Measurements from ENCODE around the gene PARN.

The PARN gene

DNA sequence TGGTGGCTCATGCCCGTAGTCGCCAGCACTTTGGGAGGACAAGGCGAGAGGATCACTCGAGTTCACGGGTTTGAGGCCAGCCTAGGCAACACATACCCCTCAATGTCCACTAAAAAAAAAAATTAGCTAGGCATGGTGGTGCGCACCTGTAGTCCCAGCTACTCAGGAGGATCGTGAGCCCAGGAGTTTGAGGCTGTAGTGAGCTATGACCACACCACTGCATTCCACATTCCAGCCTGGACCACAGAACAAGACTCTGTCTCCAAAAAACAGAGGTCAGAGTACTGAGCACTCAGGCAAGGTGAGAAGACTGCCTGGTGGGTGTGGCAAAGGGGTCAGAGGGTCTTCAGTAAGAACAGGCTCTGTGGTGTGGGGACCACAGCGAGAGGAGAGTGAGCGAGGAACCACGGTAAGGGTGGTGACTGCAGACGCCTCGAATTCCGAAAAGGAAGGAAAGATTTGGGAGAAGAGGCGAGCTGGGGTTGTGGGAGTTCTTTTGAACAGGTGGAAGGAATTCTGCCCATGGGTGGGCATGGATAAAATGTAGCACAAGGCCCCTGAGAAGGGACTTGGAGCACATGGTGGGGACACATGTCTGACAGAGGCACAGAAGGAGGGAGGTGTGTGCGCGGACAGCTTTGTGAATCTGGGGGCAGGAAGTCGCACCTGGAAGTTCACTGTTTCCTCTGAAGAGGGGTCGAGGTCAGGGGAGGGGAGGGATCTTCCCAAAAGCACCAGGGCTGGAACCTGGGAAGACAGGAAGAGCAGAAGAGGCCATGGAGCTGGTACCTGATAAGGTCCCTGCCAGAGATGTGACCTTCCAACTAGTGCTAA is 134.6 kb downstream of the PARN start:
- DNase-seq: no peak

DNA sequence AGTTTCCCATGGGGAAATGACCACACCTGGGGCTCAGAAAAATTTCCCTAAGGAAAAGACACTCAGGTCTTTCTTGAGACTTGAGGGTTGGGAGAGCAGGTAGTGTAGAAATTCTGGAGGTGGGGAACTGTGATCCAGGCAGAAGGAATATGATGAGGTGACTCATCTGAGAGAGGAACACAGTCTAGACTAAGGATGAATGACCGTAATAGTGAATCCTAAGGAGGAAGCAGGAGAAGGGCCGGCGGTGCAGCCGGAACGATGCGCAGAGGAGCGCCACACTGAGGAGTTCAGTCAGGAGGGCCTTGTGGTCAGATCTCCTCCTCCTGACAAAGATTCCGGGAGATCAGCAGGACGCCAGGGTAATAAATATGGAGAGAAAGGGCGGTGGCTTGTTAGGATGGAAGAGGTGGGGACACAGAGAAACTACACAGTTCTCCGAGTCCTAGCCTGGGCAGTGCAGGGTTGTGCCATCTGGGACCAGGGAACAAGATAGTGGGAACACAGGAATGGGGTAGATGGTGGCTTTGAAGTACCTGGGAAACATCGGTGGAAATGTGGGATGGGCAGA is 135.6 kb downstream of the PARN start:
- no peak for DNase-seq

DNA sequence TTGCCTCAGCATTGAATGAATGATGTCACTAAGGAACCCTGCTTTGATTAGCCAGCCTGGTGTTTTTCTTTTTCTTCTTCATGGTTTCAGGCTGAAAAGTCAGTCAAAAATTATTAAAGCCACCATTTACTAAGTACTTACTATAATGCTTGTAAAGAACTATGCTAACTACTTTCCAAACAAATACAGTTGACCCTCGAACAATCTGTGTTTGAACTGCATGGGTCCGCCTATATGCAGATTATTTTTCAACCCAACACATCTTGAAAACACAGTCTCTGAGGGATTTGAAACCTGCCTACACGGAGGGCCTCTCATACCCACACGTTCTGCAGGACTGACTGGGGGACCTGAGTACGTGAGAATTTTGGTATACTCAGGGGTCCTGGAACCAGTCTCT is 136.3 kb downstream of the PARN start:
- no peak for DNase-seq

DNA sequence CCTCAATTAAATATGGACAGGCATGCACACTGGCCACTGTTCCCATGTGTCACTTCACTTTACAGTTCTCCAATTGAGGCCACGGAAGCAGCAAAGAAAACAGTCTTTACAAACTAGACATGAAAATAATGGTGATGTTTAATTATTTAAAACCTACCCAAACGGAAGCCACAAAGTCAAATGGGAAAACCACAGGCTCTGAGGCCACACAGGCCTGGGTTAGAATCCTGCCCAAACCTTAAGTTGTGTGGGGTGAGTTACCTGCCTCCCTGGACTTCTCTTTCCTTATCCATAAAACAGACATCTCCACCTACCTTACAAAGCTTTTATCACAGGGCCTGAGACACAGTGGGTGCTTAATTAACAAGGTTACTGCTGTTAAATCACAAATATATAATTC is 137.4 kb downstream of the PARN start:
- DNase-seq: no peak

DNA sequence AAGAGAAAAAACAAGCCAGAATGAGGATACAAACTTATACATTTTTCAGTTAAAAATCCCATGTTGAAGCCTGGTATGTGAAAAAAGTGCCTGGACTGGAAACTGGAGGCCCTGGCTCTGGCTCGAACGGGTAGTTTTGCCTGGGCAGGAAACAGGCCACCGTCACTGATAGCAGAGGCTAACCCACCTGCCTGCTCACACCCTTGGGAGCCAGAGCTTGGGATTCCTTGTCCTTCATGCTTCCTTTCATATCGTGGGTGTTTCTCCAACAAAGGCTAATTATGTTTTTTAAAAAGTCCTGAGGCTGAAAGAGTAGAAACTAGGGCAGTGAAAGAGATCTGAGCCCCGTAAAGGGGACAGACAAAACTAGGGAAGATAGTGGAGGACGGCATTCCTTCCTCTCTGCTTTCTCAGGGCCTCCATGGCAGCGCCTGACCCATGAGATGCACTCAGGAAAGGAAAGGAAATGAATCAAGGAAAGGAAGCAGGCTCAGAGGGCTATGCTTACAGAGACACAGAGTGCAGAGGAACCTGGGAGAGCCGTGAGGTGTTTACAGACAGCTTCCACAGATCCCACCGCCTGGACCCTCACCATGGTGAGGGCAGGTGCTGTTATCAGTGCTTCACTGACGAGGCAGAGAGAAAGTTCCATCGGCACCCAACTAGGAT is 138.1 kb downstream of the PARN start:
- no peak for DNase-seq

DNA sequence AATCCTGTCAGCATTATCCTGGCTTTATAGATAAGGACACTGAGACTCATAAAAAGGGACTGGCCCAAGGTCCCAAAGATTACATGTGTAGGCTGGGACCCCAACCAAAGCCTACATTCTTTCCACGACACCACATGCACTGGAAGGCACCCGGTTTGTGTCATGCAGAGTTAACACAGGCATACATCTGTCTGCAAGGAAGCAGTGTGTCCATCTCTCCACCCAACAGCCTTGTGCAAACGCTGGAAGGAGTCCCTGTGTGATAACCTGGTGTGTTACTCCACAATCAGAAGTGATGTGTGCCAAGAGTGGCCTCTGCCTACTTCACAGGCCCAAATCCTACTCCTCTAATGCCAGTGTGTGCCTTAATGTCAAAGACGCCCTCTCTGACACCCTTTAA is 139.8 kb downstream of the PARN start:
- no peak for DNase-seq

DNA sequence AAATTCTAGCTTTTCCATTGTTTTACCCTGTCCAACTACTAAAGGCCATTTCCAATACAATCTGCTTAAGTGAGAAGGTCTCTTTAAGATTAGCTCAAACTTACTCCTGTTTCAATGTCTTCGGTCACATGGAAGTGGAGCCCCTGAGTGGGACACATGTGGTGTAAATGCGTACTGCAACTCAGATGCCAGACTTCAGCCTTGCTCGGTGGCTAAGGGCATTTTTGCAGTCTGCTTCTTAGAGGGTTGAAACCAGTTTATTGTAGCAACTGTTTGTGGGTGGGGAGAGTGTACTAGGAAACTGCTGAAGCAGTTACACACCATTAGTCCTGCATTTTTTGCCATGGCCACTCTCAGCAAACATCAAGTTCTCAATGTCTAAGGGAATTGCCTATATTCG is 140.6 kb downstream of the PARN start:
- DNase-seq: no peak

DNA sequence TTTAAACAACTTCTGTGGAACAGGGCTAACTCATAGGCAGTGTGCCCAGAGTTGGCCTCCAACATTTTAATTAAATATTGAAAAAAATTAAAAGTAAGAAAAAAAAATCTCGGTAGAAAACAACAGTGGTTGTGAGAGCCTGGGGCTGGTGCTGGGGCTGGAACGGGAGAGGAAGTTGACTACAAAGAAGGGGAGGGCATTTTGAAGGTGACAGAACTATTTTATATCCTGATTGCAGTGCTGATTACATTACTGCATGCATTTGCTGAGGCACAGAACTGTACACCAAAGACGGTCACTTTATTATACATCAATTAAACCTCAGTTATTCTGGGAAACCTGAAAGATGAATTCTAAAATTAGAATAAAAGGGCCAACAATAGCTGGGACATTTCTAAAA is 142.5 kb downstream of the PARN start:
- DNase-seq: no peak

DNA sequence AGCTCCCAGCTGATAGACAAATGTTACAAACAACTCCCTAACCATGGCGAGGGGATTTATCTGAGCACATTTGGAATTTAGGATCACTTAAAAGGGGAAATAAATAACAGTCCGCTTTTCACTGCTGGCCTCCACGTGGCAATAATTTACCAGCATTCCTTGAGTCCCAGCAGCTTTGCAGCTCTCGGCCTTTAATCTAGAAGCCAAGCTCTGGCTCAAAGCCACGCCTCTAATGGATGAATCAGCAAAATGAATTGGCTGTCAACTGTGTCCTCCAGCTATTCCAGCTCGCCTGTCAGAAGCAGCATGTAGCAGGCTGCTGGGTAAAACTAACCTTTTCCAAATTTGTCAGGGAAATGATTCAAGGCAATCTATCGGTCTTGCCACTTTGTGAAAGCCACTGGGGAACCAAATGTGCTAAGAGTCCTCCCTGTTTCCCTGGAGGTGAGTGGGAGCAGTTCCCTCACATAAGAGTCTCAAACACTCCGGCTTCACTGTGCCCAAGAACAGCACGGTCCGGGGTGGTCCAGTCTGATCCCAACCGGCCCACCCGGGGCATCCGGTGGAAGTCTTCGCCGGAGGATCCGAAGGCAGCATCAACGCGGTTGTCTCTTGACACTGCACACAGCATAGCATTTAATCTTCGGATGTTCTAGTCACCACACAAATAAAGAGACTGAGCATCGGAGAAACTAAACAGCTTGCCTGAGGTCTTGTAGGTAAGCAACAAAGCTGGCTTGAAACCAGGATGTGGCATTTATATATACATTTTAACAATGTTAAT is 143.3 kb downstream of the PARN start:
- no peak for DNase-seq

DNA sequence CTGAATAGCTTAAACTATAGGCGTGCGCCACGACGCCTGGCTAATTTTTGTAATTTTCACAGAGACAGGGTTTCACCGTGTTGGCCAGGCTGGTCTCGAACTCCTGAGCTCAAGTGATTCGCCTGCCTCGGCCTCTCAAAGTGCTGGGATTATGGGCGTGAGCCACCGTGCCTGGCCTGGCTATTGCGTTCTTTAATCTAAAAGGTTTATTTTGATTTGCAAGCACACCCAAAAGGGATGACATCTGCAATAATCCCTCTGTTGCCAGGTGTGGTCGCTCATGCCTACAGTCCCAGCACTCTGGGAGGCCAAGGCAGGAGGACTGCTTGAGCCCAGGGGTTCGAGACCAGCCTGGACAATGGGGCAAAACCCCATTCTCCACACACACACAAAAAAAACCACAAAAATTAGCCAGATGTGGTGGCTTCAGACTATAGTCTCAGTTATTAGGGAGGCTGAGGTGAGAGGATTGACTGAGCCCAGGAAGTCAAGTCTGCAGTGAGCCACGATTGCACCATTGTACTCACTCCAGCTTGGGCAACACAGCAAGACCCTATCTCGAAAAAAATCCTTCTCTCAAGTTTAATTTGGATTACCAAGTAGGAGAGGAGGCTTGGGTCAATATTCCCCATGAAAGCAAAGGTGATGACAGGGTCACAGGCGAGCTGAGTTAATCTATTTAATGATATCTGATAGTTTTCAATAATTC is 144.1 kb downstream of the PARN start:
- no peak for DNase-seq

DNA sequence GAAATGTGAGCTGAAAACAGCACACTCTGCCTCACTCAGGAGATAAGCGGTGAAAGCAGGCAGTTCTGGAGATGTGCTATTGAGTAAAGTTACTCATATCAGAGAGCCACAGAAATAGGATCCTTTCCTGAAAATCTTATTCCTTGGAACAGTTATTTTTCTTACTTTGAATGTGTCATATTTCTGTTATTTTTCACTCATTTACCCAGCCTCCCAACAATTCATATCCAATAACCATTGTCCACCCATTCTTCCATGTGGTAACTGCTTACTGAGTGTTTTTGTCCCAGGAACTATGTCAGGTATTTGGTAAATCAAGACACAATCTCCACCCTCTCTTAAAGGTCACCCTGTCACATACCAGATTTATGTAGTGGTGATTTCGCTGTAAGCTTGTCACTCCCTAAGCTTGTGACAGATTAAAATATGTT is 144.9 kb downstream of the PARN start:
- DNase-seq: no peak

DNA sequence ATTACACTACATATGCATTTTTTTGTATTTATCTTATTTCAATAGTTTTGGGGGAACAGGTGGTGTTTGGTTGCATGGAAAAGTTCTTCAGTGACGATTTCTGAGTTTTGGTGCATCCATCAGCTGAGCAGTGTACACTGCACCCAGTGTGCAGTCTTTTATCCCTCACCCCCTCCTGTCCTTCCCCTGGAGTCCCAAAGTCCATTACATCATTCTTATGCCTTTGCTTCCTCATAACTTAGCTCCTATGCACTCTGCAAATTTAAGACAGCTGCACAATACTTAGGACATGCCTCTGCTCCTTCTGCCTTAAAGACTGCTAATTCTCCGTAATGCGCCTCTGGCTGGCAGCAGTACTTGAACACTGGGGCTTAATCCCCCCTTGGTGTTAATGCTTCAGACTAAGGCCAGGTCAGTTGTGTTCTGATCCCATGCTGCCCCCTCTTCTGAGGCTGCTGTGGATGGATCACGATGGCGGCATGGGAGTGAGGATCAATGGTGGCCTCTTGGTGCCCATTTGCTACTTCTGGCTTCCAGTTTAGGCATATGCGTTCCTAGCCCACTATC is 146.2 kb downstream of the PARN start:
- DNase-seq: no peak

DNA sequence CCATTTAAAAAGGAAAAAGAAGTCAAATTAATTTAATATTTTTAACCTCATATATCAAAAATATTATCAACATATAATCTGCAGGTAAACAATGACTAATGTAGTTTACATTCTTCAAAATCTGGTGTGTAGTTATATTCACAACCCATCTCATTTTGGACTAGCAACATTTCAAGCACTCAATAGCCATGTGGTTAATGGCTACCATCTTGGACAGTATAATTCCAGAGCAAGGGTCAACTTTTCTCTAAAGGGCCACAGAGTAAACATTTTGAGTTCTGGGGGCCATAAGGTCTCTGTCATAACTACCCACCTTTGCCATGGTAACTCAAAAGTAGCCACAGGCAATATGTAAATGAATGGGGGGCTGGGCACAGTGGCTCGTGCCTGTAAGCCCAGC is 153.9 kb downstream of the PARN start:
- no peak for DNase-seq

DNA sequence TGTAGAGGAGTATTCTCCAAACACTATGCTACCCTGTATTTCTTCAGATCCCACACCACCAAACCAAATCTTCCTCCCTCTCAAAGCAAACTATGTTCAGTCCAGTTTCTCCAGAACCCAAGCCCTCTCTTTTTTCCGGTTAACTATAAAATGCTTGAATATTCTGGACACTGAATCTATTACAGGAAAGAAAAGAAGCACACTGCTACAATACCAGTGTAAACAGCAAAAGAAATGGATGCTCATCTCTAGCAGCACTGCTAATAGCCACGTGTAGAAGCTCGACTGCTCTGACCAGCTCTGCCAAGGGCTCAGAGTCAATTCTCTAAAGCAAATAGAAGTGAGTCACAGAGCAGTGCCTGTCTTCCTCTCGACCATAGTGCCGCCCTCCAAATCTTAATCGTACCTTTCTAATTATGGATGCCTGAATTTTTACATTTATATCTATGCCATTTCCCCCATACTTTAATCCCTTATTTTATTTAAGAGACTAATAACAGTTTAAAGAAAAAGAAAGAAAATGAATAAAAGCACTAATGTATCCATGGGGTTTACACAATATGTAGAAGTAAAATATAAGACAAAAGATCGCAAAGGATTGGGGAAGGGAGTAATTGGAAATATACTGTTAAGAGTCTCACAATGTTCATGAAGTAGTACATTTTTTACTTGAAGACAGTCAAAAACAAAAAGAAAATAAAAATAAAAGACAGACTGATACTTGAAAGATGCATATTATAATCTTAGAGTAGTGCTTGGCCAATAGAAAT is 154.5 kb downstream of the PARN start:
- DNase-seq: no peak

DNA sequence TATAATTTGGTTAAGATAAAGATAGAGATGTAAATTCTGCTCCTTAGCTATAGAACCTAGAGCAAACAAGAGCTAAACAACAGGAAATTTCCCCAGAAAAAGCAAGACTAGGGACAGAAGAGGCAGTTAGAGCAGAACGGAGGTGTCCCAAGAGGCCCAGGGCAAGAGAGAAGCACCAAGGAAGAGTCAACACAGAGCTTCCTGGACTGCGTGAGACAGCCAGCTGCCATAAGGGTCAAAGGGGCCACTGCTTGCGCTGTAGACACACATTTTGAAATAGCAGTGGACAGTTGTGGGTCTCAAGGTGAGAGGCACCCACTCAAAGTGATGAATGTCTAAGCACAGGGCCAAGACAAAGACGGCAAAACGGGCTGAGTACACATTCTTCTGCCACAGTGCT is 156.6 kb downstream of the PARN start:
- no peak for DNase-seq

DNA sequence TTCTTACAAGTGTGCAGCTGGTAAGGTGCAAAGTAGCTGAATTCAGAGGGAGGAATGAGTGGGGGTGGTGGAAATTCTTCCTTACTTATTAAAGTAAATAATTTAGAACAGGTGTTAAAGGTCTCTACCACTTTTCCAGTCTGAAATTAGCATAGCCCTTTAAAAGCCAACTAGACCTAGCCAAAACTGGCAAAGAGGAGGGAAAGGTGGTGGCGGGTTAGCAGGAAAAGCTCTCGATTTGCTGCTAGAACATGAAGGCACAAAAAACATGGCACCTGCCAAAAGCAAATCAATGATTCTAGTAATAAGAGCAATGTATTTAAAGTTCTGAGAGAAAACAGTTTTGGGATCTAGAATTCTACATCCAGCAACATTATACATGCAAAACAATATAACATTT is 157.7 kb downstream of the PARN start:
- no peak for DNase-seq

DNA sequence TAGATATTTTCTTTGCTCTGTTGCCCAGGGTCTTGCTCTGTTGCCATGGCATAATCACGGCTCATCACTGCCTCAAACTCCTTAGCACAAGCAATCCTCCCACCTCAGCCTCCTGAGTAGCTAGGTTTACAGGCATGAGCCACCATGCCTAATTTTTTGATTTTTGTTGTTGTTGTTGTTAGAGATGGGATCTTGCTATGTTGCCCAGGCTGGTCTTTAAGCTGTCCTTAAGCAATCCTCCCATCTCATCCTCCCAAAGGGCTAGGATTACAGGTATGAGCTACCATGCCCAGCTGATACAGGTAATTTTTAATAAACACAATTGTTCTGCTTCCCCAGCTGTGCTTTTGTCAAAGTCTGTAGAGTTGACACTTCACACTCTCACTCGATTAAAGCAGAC is 159.3 kb downstream of the PARN start:
- no peak for DNase-seq

DNA sequence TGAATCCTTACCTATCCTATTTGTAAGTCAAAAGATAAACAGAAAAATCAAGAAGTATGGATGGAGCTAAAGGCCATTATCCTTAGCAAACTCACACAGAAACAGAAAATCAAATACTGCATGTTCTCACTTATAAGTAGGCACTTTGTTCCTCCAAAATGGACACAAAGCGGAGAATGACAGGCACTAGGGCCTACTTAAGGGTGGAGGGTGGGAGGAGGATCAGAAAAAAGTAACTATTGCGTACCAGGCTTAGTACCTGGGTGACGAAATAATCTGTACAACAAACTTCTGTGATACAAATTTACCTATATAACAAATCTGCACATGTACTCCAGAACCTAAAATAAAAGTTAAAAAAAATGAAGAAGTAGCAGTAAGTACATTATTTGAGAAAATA is 164.3 kb downstream of the PARN start:
- no peak for DNase-seq

DNA sequence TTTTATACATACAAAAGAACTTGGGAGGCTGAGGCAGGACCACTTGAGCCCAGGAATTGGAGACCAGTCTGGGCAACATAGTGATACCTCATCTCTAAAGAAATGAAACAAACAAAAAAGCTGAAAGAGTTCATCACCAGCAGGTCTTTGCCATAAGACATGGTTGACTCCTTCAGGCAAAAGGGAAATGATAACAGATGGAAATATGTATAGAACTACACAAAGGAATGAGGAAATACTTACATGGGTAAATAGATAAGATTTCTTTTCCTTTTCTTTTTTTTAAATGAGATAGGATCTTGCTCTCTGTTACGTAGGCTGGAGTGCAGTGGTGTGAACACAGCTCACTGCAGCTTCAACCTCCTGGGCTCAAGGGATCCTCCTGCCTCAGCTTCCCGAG is 165.3 kb downstream of the PARN start:
- no peak for DNase-seq

DNA sequence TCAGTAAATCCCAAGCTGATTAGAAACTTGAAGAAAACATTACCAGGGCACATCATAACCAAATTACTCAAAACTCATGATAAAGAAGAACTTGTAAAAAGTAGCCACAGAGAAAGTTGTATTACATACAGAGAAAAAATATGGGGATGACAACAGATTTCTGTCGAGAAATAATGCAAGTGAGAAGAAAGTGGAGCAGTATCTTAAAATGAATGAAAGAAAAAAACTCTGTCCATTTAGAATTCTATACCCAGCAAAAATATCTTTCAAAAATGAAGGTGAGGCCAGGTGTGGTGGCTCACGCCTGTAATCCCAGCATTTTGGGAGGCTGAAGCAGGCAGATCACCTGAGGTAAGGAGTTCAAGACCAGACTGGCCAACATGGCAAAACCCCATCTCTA is 165.9 kb downstream of the PARN start:
- DNase-seq: no peak

DNA sequence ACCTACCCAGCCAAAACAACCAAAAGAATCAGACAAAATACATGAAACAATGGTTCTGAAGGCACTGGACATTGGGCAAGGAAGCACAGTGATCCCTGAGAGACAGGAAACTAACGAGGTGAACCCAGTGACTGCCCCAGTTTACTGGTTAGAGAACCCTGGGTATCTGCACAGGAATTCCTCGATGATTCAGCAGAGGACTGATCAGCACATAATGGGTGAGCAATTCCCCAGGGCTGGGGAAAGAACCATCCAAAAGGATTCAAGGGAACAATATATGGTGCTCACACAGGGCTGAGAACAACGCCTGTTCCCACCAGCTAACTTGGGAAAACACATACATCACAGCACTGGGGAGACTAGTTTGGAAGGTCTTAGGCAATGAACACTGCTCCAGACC is 167.2 kb downstream of the PARN start:
- DNase-seq: no peak

DNA sequence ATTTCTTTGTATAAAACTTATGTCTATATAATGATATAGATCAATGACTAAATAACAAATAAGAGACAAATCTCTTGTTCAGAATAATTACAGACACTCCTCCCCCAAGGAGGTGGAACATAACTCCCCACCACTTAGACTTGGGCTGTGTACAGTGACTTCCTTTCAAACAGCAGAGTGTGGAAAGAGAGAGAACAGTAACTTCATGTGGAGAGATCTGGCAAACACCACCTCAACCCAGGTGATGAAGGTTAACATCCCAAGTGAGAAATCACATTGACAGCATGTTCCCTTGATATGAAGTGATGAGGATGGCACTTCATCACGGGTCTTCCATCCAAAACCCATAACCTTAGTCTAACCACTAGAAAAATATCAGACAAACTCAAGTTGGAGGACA is 169.3 kb downstream of the PARN start:
- DNase-seq: no peak
